ENCODE measurements around the gene ZFAND3. TPM values are rescaled to one million over a fixed set of nuclear protein-coding genes. Genes with fewer than 3 reads are reported as not detected.

Gene ZFAND3
- polyA plus RNA-seq, 2 of the 4 experiments (the other 2 are of a cell fraction) = 12.0 to 50.0 TPM

DNA sequence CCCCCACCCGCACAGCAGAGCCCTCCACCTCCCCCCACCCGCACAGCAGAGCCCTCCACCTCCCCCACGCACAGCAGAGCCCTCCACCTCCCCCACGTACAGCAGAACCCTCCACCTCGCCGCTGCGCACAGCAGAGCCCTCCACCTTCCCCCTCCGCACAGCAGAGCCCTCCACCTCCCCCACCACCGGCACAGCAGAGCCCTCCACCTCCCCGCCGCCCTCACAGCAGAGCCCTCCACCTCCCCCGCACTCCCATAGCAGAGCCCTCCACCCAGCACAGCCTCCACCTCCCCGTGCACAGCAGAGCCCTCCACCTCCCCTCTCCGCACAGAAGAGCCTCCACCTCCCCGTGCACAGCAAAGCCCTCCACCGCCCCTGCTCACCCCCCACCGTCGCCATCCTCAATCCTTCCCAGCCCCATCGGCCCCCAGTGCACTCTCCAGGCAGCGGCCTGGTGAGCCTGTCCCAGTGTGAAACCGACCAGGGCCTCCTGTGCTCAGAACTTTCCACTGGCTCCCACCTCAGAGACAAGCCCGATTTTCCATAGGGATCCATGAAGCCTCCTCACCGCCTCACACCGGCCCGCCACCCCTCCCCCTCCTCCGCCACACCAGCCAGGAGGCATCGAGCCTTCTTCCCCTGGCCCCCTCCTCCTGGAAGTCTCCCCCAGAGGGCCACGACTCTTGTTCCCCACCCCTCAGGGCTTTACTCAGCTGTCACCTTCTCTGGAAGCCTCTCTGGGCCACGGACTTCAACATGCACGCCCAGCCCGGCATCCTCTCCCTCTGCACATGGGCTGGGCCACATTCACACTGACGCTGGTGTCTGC lies 347.1 kb downstream of the ZFAND3 start:
- WGBS (ENCODE audit: missing lambda C conversion rate) = 91% methylated on average over 4 of the region's 32 CpGs
- H3K4me1 ChIP-seq = no peaks in the 10 kb centered on the region
- no peak overlapping the region for H3K4me2 ChIP-seq
- ChIA-PET POLR2A (no interaction called here), CTCF (no interaction called here)
- no peak overlapping the region for H3K4me3 ChIP-seq
- H3K9me3 ChIP-seq = no peaks in the 10 kb centered on the region
- TF ChIP-seq RAD21 (conservative IDR thresholded peaks at IDR 0.05 in 1 of 2, IDR thresholded peaks at IDR 0.05 in 1 of 2) (no peak), ZC3H11A (IDR thresholded peaks at IDR 0.05) (no peak)
- TF ChIP-seq, protein P1, sequence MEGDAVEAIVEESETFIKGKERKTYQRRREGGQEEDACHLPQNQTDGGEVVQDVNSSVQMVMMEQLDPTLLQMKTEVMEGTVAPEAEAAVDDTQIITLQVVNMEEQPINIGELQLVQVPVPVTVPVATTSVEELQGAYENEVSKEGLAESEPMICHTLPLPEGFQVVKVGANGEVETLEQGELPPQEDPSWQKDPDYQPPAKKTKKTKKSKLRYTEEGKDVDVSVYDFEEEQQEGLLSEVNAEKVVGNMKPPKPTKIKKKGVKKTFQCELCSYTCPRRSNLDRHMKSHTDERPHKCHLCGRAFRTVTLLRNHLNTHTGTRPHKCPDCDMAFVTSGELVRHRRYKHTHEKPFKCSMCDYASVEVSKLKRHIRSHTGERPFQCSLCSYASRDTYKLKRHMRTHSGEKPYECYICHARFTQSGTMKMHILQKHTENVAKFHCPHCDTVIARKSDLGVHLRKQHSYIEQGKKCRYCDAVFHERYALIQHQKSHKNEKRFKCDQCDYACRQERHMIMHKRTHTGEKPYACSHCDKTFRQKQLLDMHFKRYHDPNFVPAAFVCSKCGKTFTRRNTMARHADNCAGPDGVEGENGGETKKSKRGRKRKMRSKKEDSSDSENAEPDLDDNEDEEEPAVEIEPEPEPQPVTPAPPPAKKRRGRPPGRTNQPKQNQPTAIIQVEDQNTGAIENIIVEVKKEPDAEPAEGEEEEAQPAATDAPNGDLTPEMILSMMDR (IDR thresholded peaks at IDR 0.05) = no peak
- TF ChIP-seq, protein P2, sequence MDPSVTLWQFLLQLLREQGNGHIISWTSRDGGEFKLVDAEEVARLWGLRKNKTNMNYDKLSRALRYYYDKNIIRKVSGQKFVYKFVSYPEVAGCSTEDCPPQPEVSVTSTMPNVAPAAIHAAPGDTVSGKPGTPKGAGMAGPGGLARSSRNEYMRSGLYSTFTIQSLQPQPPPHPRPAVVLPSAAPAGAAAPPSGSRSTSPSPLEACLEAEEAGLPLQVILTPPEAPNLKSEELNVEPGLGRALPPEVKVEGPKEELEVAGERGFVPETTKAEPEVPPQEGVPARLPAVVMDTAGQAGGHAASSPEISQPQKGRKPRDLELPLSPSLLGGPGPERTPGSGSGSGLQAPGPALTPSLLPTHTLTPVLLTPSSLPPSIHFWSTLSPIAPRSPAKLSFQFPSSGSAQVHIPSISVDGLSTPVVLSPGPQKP (IDR thresholded peaks at IDR 0.05; ENCODE audit: low read depth, low read length) = no peak
- no peak for FAIRE-seq
- DNase-seq (ENCODE audit: low read depth in 1 of 2, low spot score in 1 of 2) = no peak
- no peak for ATAC-seq
- no peak overlapping the region for H3K27ac ChIP-seq

DNA sequence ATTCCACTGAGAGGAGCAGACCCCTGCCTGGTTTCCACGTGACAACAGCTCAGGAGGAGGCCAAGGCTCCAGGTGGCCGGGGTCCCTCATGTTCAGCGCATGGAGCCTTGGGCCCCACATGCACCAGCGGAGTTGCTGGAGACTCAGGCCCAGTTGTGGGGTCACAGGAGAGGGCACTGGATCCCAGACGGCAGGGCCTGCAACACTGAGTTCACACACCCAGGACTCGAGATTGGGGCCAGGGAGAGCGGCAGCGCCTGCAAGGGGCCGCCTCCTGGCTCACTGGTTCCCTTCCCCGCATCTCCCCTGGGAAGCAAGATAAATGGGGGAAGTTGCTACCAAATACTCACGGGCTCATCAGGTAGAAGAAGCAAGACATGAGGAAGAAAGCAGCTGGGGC lies 348.1 kb downstream of the ZFAND3 start:
- ChIA-PET CTCF (no interaction called here), POLR2A (no interaction called here)
- FAIRE-seq (no peak), DNase-seq (ENCODE audit: low read depth in 1 of 2, low spot score in 1 of 2) (no peak), ATAC-seq (no peak)
- WGBS (ENCODE audit: missing lambda C conversion rate) = 85% methylated on average over 6 of the region's 11 CpGs
- no peak overlapping the region for H3K4me2 ChIP-seq
- H3K9me3 ChIP-seq = no peaks in the 10 kb centered on the region
- H3K27ac ChIP-seq = no peak overlapping the region
- no peaks in the 10 kb centered on the region for H3K4me1 ChIP-seq
- TF ChIP-seq NPAS2 (CRISPR knock-in tag; IDR thresholded peaks at IDR 0.05; ENCODE audit: borderline replicate concordance) = no peak
- TF ChIP-seq, protein P3, sequence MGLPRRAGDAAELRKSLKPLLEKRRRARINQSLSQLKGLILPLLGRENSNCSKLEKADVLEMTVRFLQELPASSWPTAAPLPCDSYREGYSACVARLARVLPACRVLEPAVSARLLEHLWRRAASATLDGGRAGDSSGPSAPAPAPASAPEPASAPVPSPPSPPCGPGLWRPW (IDR thresholded peaks at IDR 0.05) = no peak
- no peak for TF ChIP-seq FOSB (CRISPR knock-in tag; IDR thresholded peaks at IDR 0.05)
- no peak for TF ChIP-seq CHD2 (IDR thresholded peaks at IDR 0.05; ENCODE audit: low read length, partially characterized antibody)
- no peak for TF ChIP-seq PHF8 (IDR thresholded peaks at IDR 0.05; ENCODE audit: borderline replicate concordance, low read depth)
- TF ChIP-seq FOXS1 (CRISPR knock-in tag; IDR thresholded peaks at IDR 0.05) = no peak
- no peak for TF ChIP-seq CEBPB (IDR thresholded peaks at IDR 0.05)
- no peak for TF ChIP-seq SMC3 (IDR thresholded peaks at IDR 0.05)
- TF ChIP-seq GATA3 (IDR thresholded peaks at IDR 0.05; ENCODE audit: borderline replicate concordance) = no peak
- no peak for TF ChIP-seq HOXB13 (CRISPR knock-in tag; IDR thresholded peaks at IDR 0.05; ENCODE audit: low read depth)
- TF ChIP-seq NFE2L2 (conservative IDR thresholded peaks at IDR 0.05; ENCODE audit: low read length) = no peak
- TF ChIP-seq EHMT2 (IDR thresholded peaks at IDR 0.05; ENCODE audit: low read depth) = no peak
- no peak for TF ChIP-seq SREBF2 (IDR thresholded peaks at IDR 0.05)
- no peak overlapping the region for H3K4me3 ChIP-seq

DNA sequence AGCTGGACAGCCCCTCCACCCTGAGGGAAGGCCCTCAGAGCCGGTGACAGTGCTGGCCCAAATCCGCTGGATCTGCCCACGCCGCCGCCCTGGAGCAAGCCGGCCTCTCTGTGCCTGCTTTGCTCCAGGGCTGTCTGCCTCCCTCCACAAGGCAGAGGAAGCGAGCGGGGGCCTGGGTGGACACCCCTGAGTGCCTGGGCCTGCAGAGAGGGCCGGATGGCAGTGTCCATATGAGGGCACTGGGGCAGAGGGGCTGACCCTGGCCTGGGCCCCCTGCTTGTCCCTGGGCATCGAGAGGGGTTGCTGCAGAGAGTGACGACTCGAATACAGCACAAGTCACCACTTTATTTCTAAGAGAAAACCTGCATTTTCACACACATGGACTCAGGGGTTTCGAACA lies 348.6 kb downstream of the ZFAND3 start:
- H3K4me3 ChIP-seq = no peak overlapping the region
- H3K4me2 ChIP-seq = no peak overlapping the region
- no peaks in the 10 kb centered on the region for H3K4me1 ChIP-seq
- no peak overlapping the region for H3K27ac ChIP-seq
- TF ChIP-seq CBX2 (IDR thresholded peaks at IDR 0.05; ENCODE audit: borderline replicate concordance, low read depth) (no peak), RAD21 (conservative IDR thresholded peaks at IDR 0.05 in 1 of 2, IDR thresholded peaks at IDR 0.05 in 1 of 2) (no peak), CEBPB (IDR thresholded peaks at IDR 0.05) (no peak), FOXS1 (CRISPR knock-in tag; IDR thresholded peaks at IDR 0.05) (no peak), KDM1A (IDR thresholded peaks at IDR 0.05; ENCODE audit: low read depth) (no peak), ESRRA (IDR thresholded peaks at IDR 0.05; ENCODE audit: borderline replicate concordance, low read length) (no peak), POLR2AphosphoS2 (conservative IDR thresholded peaks at IDR 0.05; ENCODE audit: low read length) (no peak), TP53 (CRISPR knock-in tag; IDR thresholded peaks at IDR 0.05) (no peak), SREBF2 (IDR thresholded peaks at IDR 0.05) (no peak)
- TF ChIP-seq, protein P4, sequence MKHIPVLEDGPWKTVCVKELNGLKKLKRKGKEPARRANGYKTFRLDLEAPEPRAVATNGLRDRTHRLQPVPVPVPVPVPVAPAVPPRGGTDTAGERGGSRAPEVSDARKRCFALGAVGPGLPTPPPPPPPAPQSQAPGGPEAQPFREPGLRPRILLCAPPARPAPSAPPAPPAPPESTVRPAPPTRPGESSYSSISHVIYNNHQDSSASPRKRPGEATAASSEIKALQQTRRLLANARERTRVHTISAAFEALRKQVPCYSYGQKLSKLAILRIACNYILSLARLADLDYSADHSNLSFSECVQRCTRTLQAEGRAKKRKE (CRISPR knock-in tag; IDR thresholded peaks at IDR 0.05; ENCODE audit: low read depth) = no peak
- H3K9me3 ChIP-seq = no peaks in the 10 kb centered on the region
- no peak for DNase-seq (ENCODE audit: low read depth in 1 of 2, low spot score in 1 of 2)
- POLR2A ChIA-PET = no interaction called here
- no peak for ATAC-seq
- no peak for FAIRE-seq
- 96% methylated on average over 8 of the region's 13 CpGs for WGBS (ENCODE audit: missing lambda C conversion rate)
- CTCF ChIA-PET = no interaction called here

Data from A549 (cell line).